B cell (primary cell): Measurements from ENCODE around the gene C8A. TPM values are rescaled to one million over a fixed set of nuclear protein-coding genes. Genes with fewer than 3 reads are reported as not detected.

Experiments
- ATAC-seq: fragments of 200-7000 bp; cut with Tn5 transposase; one replicate; pipeline ENCODE4 v1.10.0; 2021; ENCODE audit warnings: low read depth, mild to moderate bottlenecking, moderate number of reproducible peaks, moderate library complexity
- CTCF ChIA-PET: fragments of 350-600 bp; sonication (Branson Sonifier 250); formaldehyde crosslinking; loops from one replicate; lab custom pipeline; 2021; ENCODE audit warnings: antibody characterized with exemption, inconsistent platforms; lab: Charles Lee
- POLR2A ChIA-PET: fragments of 350-600 bp; sonication (Branson Sonifier 250); formaldehyde crosslinking; loops from one replicate; lab custom pipeline; 2021; ENCODE audit warnings: antibody characterized with exemption; lab: Charles Lee
- DNase-seq: peaks from one replicate; pipeline ENCODE4 v3.0.0; 2013
- H2AFZ ChIP-seq: 2 replicates; pipeline ENCODE4 v1.6.1; 2012; ENCODE audit warnings: mild to moderate bottlenecking, low read depth, low read length; ENCODE audit not compliant: insufficient read depth, poor library complexity, severe bottlenecking
- H3K27ac ChIP-seq, 2 donors: 1 replicate in 1 of 2; 2 replicates in 1 of 2; pipeline ENCODE4 v1.5.1; 2012 to 2013; ENCODE audit warnings: low read length in 2 of 2, mild to moderate bottlenecking in 2 of 2, moderate library complexity in 1 of 2
- H3K27me3 ChIP-seq, 4 experiments: fragments of 200-600 bp in 1 of 4; sonication (generic) in 1 of 4; replicated peaks in 1 of 4; 1 replicate in 2 of 4; 2 replicates in 2 of 4; pipeline versions ENCODE4 v1.6.1 to v1.7.0; 2013 to 2016; ENCODE audit warnings: low read length in 3 of 4, mild to moderate bottlenecking in 2 of 4, mixed read lengths in 1 of 4, moderate library complexity in 1 of 4; ENCODE audit not compliant: insufficient read depth in 4 of 4, control insufficient read depth in 3 of 4; ENCODE audit errors: control extremely low read depth in 1 of 4
- H3K36me3 ChIP-seq, 2 experiments: replicated peaks in 1 of 2; 1 replicate in 1 of 2; 2 replicates in 1 of 2; pipeline versions ENCODE4 v1.6.1 to v1.7.1; 2013; ENCODE audit warnings: low read length in 1 of 2; ENCODE audit not compliant: insufficient read depth in 2 of 2, control insufficient read depth in 1 of 2; ENCODE audit errors: control extremely low read depth in 1 of 2, extremely low read depth in 1 of 2
- H3K4me1 ChIP-seq, 2 donors: fragments of 200-600 bp in 1 of 2; sonication (generic) in 1 of 2; 1 replicate in 1 of 2; 2 replicates in 1 of 2; pipeline versions ENCODE4 v1.5.1 to v1.6.1; 2013 to 2017; ENCODE audit warnings: low read length in 2 of 2; ENCODE audit not compliant: control insufficient read depth in 2 of 2, insufficient read depth in 2 of 2
- H3K4me2 ChIP-seq: replicated peaks from 2 replicates; pipeline ENCODE3; 2012; ENCODE audit warnings: mild to moderate bottlenecking, low read depth, low read length; ENCODE audit not compliant: poor library complexity, severe bottlenecking
- H3K4me3 ChIP-seq, 5 experiments: fragments of 200-600 bp in 1 of 5; sonication (generic) in 1 of 5; 1 replicate in 3 of 5; 2 replicates in 2 of 5; pipeline versions ENCODE4 v1.5.1 to v1.7.0; 2011 to 2016; ENCODE audit warnings: low read length in 4 of 5, mild to moderate bottlenecking in 4 of 5, low read depth in 2 of 5, control low read depth in 1 of 5, moderate library complexity in 1 of 5; ENCODE audit not compliant: insufficient read depth in 1 of 5; ENCODE audit errors: control extremely low read depth in 1 of 5, extremely low read depth in 1 of 5
- H3K79me2 ChIP-seq: fragments of 200-600 bp; sonication (generic); one replicate; pipeline ENCODE4 v1.6.0; 2016; ENCODE audit warnings: low read length; ENCODE audit not compliant: control insufficient read depth, insufficient read depth
- H3K9ac ChIP-seq: fragments of 200-600 bp; sonication (generic); 2 replicates; pipeline ENCODE4 v1.6.1; 2017; ENCODE audit warnings: mild to moderate bottlenecking, low read length, moderate library complexity
- H3K9me3 ChIP-seq, 3 donors: one replicate each; pipeline versions ENCODE4 v1.6.1 to v1.7.1; 2013; ENCODE audit warnings: low read length in 2 of 3; ENCODE audit not compliant: control insufficient read depth in 2 of 3, insufficient read depth in 1 of 3; ENCODE audit errors: control extremely low read depth in 1 of 3
- H4K20me1 ChIP-seq: 2 replicates; pipeline ENCODE4 v1.6.0; 2012; ENCODE audit warnings: mild to moderate bottlenecking, low read length; ENCODE audit not compliant: insufficient read depth, control insufficient read depth, poor library complexity, severe bottlenecking
- H3K27ac Mint-ChIP-seq: one replicate; pipeline ENCODE4 v1.8.0; 2021; ENCODE audit warnings: mixed read lengths
- H3K27me3 Mint-ChIP-seq: one replicate; pipeline ENCODE4 v1.8.0; 2021; ENCODE audit warnings: mixed read lengths
- H3K4me1 Mint-ChIP-seq: one replicate; pipeline ENCODE4 v1.8.0; 2021; ENCODE audit warnings: mixed read lengths
- H3K4me3 Mint-ChIP-seq: one replicate; pipeline ENCODE4 v1.8.0; 2021; ENCODE audit warnings: mixed read lengths
- H3K9me3 Mint-ChIP-seq: one replicate; pipeline ENCODE4 v1.8.0; 2022; ENCODE audit warnings: mixed read lengths; ENCODE audit not compliant: insufficient read depth
- CTCF ChIP-seq: fragments of 200-600 bp; IDR thresholded peaks from one replicate; pipeline ENCODE4 v1.8.0; 2022; ENCODE audit warnings: antibody characterized with exemption, mild to moderate bottlenecking
- EZH2 ChIP-seq: IDR thresholded peaks from 2 replicates; pipeline ENCODE4 v1.6.1; 2012; ENCODE audit warnings: borderline replicate concordance, low read depth, mild to moderate bottlenecking, moderate library complexity, low read length; ENCODE audit not compliant: insufficient read depth, poor library complexity, severe bottlenecking
- WGBS: methylation state at CpG from one replicate; pipeline ENCODE4 v1.1.5; 2013; ENCODE audit warnings: missing lambda C conversion rate; ENCODE audit not compliant: insufficient coverage; 5-methylcytosine and 5-hydroxymethylcytosine counted together
- intact Hi-C: fragments of 100-400 bp; cut with micrococcal nuclease; formaldehyde crosslinking; loops from one replicate; pipeline ENCODE4 v1.10.0; 2022
- polyA plus RNA-seq: library from polyadenylated mRNA; depleted of rRNA; stranded (reverse); fragments of >200 nt; gene quantifications from 2 replicates; pipeline ENCODE4 v1.2.3, GENCODE V29; 2012
- total RNA-seq, 2 donors: library from RNA; stranded (reverse); fragments of 120-200 nt in 1 of 2; gene quantifications; 1 replicate in 1 of 2; 2 replicates in 1 of 2; pipeline versions ENCODE4 v1.2.3 to v1.2.4, GENCODE V29; 2013 to 2022

Gene C8A
- total and polyA plus RNA-seq, 2 donors (not counting 1 experiment from before 2014, with no cell fraction given), result not detected

GRCh38 chr1:56921479-56921878 lies 66.9 kb downstream of the C8A start:
- intact Hi-C loops, result no loop called here
- Histone ChIP-seq H3K27me3 (no peaks in the 10 kb centered on the region), H3K4me2 (no peak overlapping the region), H3K9me3 (no peaks in the 10 kb centered on the region), H3K4me1 (no peaks in the 10 kb centered on the region), H4K20me1 (no peaks in the 10 kb centered on the region), H3K27ac (no peak overlapping the region), H3K4me3 (no peak overlapping the region), H3K79me2 (no peaks in the 10 kb centered on the region), H3K36me3 (no peaks in the 10 kb centered on the region), H2AFZ (no peak overlapping the region), H3K9ac (no peak overlapping the region)
- peaks cover 5% of the 10 kb centered on the region for H3K27me3 Mint-ChIP-seq
- H3K4me1 Mint-ChIP-seq, result no peaks in the 10 kb centered on the region
- ATAC-seq, result no peak
- WGBS, result 71% methylated on average over 1 of the region's 1 CpG
- TF ChIP-seq CTCF, result no peak
- no peak for TF ChIP-seq EZH2
- DNase-seq, result no peak
- H3K4me3 Mint-ChIP-seq, result no peak overlapping the region
- ChIA-PET POLR2A (no interaction called here), CTCF (no interaction called here)
- H3K9me3 Mint-ChIP-seq, result no peaks in the 10 kb centered on the region
- no peak overlapping the region for H3K27ac Mint-ChIP-seq

GRCh38 chr1:56922070-56922469 lies 67.5 kb downstream of the C8A start:
- TF ChIP-seq EZH2, result no peak
- TF ChIP-seq CTCF, result no peak
- intact Hi-C loops, result no loop called here
- Histone ChIP-seq H3K79me2 (no peaks in the 10 kb centered on the region), H3K9ac (no peak overlapping the region), H2AFZ (no peak overlapping the region), H4K20me1 (no peaks in the 10 kb centered on the region), H3K27me3 (peaks cover 0 to under 1% (median 0%) of the 10 kb centered on the region in 4 experiments), H3K4me2 (no peak overlapping the region), H3K27ac (no peak overlapping the region), H3K4me1 (no peaks in the 10 kb centered on the region), H3K9me3 (no peaks in the 10 kb centered on the region), H3K4me3 (no peak overlapping the region), H3K36me3 (no peaks in the 10 kb centered on the region)
- DNase-seq (no peak), ATAC-seq (no peak)
- CTCF ChIA-PET, result no interaction called here
- H3K4me1 Mint-ChIP-seq, result no peaks in the 10 kb centered on the region
- no peaks in the 10 kb centered on the region for H3K9me3 Mint-ChIP-seq
- no peak overlapping the region for H3K27ac Mint-ChIP-seq
- POLR2A ChIA-PET, result no interaction called here
- no peak overlapping the region for H3K4me3 Mint-ChIP-seq
- H3K27me3 Mint-ChIP-seq, result peaks cover 5% of the 10 kb centered on the region
- 77% methylated on average over 3 of the region's 4 CpGs for WGBS
